DND-41 (cell line): ENCODE measurements around the gene KRT13.

ENCODE experiments used
- CTCF ChIP-seq: IDR thresholded peaks from 2 replicates; pipeline ENCODE4 v1.5.1; 2012; ENCODE audit warnings: borderline replicate concordance, low read length, moderate library complexity, mild to moderate bottlenecking; ENCODE audit not compliant: poor library complexity, severe bottlenecking; ENCODE audit errors: extremely low read depth
- EZH2 ChIP-seq: IDR thresholded peaks from 3 replicates; pipeline ENCODE4 v1.6.1; 2012; ENCODE audit warnings: borderline replicate concordance, low read depth, mild to moderate bottlenecking, moderate library complexity, low read length, inconsistent platforms; ENCODE audit not compliant: severe bottlenecking

GRCh38 chr17:41462705-41463104, 42.7 kb downstream of the KRT13 start:
- TF ChIP-seq EZH2, result no peak
- TF ChIP-seq CTCF, result no peak
